ENCODE measurements around the gene ATP2C1.

DNA sequence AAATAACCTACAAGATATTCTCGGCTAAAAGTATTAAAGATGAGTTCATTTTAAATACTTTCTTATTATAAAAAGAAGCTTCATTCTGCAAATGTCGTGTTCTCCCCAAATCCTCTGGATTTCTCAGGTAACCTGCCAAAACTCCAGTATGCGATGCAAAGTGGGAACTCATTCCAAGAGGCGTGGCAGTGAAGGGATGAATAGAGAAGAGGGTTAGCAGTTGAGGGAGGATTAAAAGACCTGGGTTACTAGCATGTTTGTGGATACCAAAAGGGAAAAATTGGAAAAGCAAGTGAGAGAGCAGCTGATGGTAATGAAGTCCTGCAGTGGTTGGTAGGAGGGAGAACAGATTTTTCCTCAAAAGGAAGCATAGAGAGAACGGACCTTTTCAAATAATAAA lies 61.6 kb downstream of the ATP2C1 start:
- TF ChIP-seq POLR2AphosphoS5 (IDR thresholded peaks at IDR 0.05; ENCODE audit: low read depth, low read length) (no peak), SIN3A (IDR thresholded peaks at IDR 0.05; ENCODE audit: borderline replicate concordance, insufficient read depth, low read length) (no peak), TAF1 (IDR thresholded peaks at IDR 0.05; ENCODE audit: borderline replicate concordance, insufficient read depth, low read length) (no peak)

Data from PFSK-1 (cell line).